Peyer's patch (tissue), 4 donors: ENCODE results near the gene SLC35B4.

Source experiments
- CTCF ChIP-seq, 6 experiments: fragments of 450-650 bp in 4 of 6; fragments of 200-600 bp in 2 of 6; sonication (generic) in 1 of 6; IDR thresholded peaks; one replicate each; pipeline ENCODE4 v1.5.1; 2017 to 2019; ENCODE audit warnings: antibody characterized with exemption in 6 of 6, mild to moderate bottlenecking in 3 of 6, moderate library complexity in 1 of 6
- POLR2A ChIP-seq, 2 donors: fragments of 450-650 bp; IDR thresholded peaks; one replicate each; pipeline ENCODE4 v1.5.1; 2017; ENCODE audit warnings: antibody characterized with exemption in 2 of 2, mild to moderate bottlenecking in 2 of 2, moderate library complexity in 2 of 2

GRCh38 chr7:134350709-134351108, 34.0 kb upstream of the SLC35B4 start:
- TF ChIP-seq CTCF (IDR thresholded peaks at IDR 0.05) (no peak), POLR2A (IDR thresholded peaks at IDR 0.05) (no peak)
